HepG2 (cell line): ENCODE measurements around the gene RAB42. TPM values are rescaled to one million over a fixed set of nuclear protein-coding genes. Genes with fewer than 3 reads are reported as not detected.

ENCODE experiments used
- ARID2 ChIP-seq: sonication (generic); formaldehyde crosslinking; IDR thresholded peaks from 2 replicates; pipeline ENCODE4 v1.8.1; 2022; ENCODE audit warnings: mild to moderate bottlenecking, missing genetic modification reagents, borderline replicate concordance
- GABPA ChIP-seq, 2 experiments: IDR thresholded peaks; 2 replicates each; pipeline ENCODE4 v1.6.1; 2011 to 2016; ENCODE audit warnings: low read depth in 2 of 2, low read length in 1 of 2, missing biosample characterization in 1 of 2, missing genetic modification characterization in 1 of 2
- HES4 ChIP-seq: sonication (generic); formaldehyde crosslinking; IDR thresholded peaks from 2 replicates; pipeline ENCODE4 v1.9.0; 2021; ENCODE audit warnings: mild to moderate bottlenecking, missing genetic modification reagents, borderline replicate concordance
- HNF4A ChIP-seq: sonication (generic); formaldehyde crosslinking; IDR thresholded peaks from 2 replicates; pipeline ENCODE4 v1.4.0; 2020; ENCODE audit warnings: missing genetic modification reagents
- NONO ChIP-seq, 2 experiments: fragments of 450-650 bp in 1 of 2; sonication (generic) in 1 of 2; formaldehyde crosslinking in 1 of 2; IDR thresholded peaks in 1 of 2; conservative IDR thresholded peaks in 1 of 2; 2 replicates each; pipeline versions ENCODE4 v1.6.1 to v1.8.0; 2017 to 2022; ENCODE audit warnings: mild to moderate bottlenecking in 1 of 2, missing genetic modification reagents in 1 of 2, moderate library complexity in 1 of 2
- RFX5 ChIP-seq: IDR thresholded peaks from 2 replicates; pipeline ENCODE4 v1.6.1; 2011; ENCODE audit warnings: low read depth, low read length, improper control_type of control experiment
- RFXAP ChIP-seq: sonication (generic); formaldehyde crosslinking; IDR thresholded peaks from 2 replicates; pipeline ENCODE4 v1.4.0; 2020; ENCODE audit warnings: missing genetic modification reagents, borderline replicate concordance
- SALL2 ChIP-seq: sonication (generic); formaldehyde crosslinking; IDR thresholded peaks from 2 replicates; pipeline ENCODE4 v1.8.1; 2023; ENCODE audit warnings: mild to moderate bottlenecking, missing genetic modification reagents, inconsistent platforms
- SIN3A ChIP-seq: IDR thresholded peaks from 2 replicates; pipeline ENCODE4 v1.6.1; 2011; ENCODE audit warnings: low read depth, mild to moderate bottlenecking, control low read depth, low read length, borderline replicate concordance
- SMARCC2 ChIP-seq: fragments of 450-650 bp; IDR thresholded peaks from 2 replicates; pipeline ENCODE4 v1.6.1; 2017; ENCODE audit warnings: antibody characterized with exemption, mild to moderate bottlenecking
- TAF15 ChIP-seq: fragments of 200-400 bp; formaldehyde crosslinking; IDR thresholded peaks from one replicate; pipeline ENCODE4 v1.6.1; 2018; ENCODE audit warnings: mild to moderate bottlenecking, low read depth, low read length; ENCODE audit not compliant: poor library complexity, severe bottlenecking
- TGIF2 ChIP-seq: IDR thresholded peaks from 2 replicates; pipeline ENCODE4 v1.6.1; 2016; ENCODE audit warnings: control low read depth, missing compliant biosample characterization
- ZMYM3 ChIP-seq: sonication (generic); formaldehyde crosslinking; IDR thresholded peaks from 2 replicates; pipeline ENCODE4 v1.5.1; 2020; ENCODE audit warnings: mild to moderate bottlenecking, missing genetic modification reagents
- ZNF18 ChIP-seq: sonication (generic); formaldehyde crosslinking; IDR thresholded peaks from 2 replicates; pipeline ENCODE4 v1.8.0; 2022; ENCODE audit warnings: mild to moderate bottlenecking, missing genetic modification reagents; ENCODE audit not compliant: insufficient replicate concordance
- ZNF20 ChIP-seq: sonication (generic); formaldehyde crosslinking; IDR thresholded peaks from 2 replicates; pipeline ENCODE4 v1.4.0; 2020; ENCODE audit warnings: mild to moderate bottlenecking, moderate library complexity, missing genetic modification reagents
- ZNF274 ChIP-seq: sonication (generic); formaldehyde crosslinking; IDR thresholded peaks from 2 replicates; pipeline ENCODE4 v1.5.1; 2020; ENCODE audit warnings: mild to moderate bottlenecking, missing genetic modification reagents
- ZNF501 ChIP-seq: sonication (generic); formaldehyde crosslinking; IDR thresholded peaks from 2 replicates; pipeline ENCODE4 v1.5.1; 2020; ENCODE audit warnings: mild to moderate bottlenecking, moderate library complexity, missing genetic modification reagents
- ZNF577 ChIP-seq: sonication (generic); formaldehyde crosslinking; IDR thresholded peaks from 2 replicates; pipeline ENCODE4 v1.4.0; 2020; ENCODE audit warnings: mild to moderate bottlenecking, low read depth, missing genetic modification reagents, borderline replicate concordance
- ZNF644 ChIP-seq: IDR thresholded peaks from 2 replicates; pipeline ENCODE4 v1.6.1; 2016; ENCODE audit warnings: low read depth
- ZNF772 ChIP-seq: sonication (generic); formaldehyde crosslinking; IDR thresholded peaks from 2 replicates; pipeline ENCODE4 v1.5.0; 2020; ENCODE audit warnings: mild to moderate bottlenecking, missing genetic modification reagents
- ZSCAN21 ChIP-seq: sonication (generic); formaldehyde crosslinking; IDR thresholded peaks from 2 replicates; pipeline ENCODE4 v1.8.0; 2022; ENCODE audit warnings: mild to moderate bottlenecking, missing genetic modification reagents, moderate library complexity, borderline replicate concordance
- polyA plus RNA-seq, 8 experiments: library from polyadenylated mRNA; depleted of rRNA in 3 of 8; stranded (reverse) in 7 of 8; unstranded in 1 of 8; fragments of >200 nt; fragmentation: Illumina TruSeq in 4 of 8; extraction: Trizol in 4 of 8; gene quantifications; 2 replicates each; pipeline versions ENCODE4 v1.2.1 to v1.2.3, GENCODE V29; 2011 to 2016; ENCODE audit warnings: low read depth in 4 of 8, missing spikeins in 1 of 8, mixed read lengths in 1 of 8; ENCODE audit not compliant: insufficient read depth in 1 of 8
- total RNA-seq, 5 experiments: library from RNA; depleted of rRNA; stranded (reverse); fragments of >200 nt; fragmentation: Illumina TruSeq; extraction: Trizol; gene quantifications; 2 replicates each; pipeline ENCODE4 v1.2.3, GENCODE V29; 2016; ENCODE audit warnings: low read depth in 1 of 5
- TF ChIP-seq, protein P1 (sequence below): sonication (generic); formaldehyde crosslinking; IDR thresholded peaks from 2 replicates; pipeline ENCODE4 v1.4.0; 2020; ENCODE audit warnings: missing genetic modification reagents
- TF ChIP-seq, protein P2 (sequence below): sonication (generic); formaldehyde crosslinking; IDR thresholded peaks from 2 replicates; pipeline ENCODE4 v1.8.0; 2022; ENCODE audit warnings: missing genetic modification reagents, low read depth, mild to moderate bottlenecking, borderline replicate concordance

The RAB42 gene
- total and polyA plus RNA-seq, 2 of the 13 experiments (the other 11 are each of a cell fraction or from before 2014, with no cell fraction given): 10.4 to 166 TPM

DNA sequence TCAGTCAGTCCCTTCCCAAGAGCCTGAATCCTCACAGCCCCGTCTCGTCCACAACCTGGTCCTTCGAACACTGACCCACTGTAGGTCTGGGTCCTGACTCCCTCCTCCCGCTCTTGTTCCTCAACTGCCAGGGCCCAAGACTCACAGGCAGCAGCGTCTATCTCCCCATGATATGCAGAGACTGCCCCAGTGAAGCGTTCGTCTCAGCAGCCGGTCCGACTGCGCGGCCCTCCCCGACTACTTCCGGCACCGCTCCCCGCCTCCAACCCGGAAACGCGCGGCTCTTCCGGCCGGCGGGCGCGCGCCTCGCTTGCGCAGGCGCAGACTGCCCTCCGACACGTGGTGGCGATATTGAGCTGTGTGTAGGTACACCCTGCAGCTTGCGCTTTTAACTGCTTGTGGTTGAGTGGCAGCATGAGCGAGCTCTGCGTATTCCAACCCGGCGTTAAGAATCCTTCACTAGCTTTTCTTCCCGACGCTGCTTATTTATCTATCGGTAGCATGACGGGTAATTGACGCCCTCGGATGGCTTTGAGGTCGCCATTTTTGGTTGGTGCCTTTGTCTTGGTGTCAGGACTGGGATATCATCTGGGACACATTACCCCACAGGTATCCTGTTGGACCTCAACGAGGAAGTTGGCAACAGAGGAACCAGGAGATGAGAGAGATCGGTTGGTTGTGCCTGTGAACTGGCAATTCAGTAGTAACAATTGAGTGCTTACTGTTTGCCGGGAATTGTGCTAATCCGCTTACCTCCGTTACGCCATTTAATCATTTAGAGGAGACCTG lies 51.0 kb downstream of the RAB42 start, which contains the start of gene TAF12 (continued):
- TF ChIP-seq ZNF20 (CRISPR knock-in tag) (no peak), ZNF772 (CRISPR knock-in tag) (peak; percentile 87), RFXAP (CRISPR knock-in tag) (peak; percentile 59; the same call in 1 of the 2 replicates), NONO (IDR thresholded peaks at IDR 0.05) (no peak), NONO (CRISPR knock-in tag; conservative IDR thresholded peaks at IDR 0.05) (peak; percentile 95), ZNF577 (CRISPR knock-in tag) (no peak), ARID2 (no peak), RFX5 (0 out of 2 replicates have a peak, but pooled peaks have one; percentile 20), SMARCC2 (no peak), SIN3A (peak; percentile 94), TAF15 (no peak), TGIF2 (CRISPR knock-in tag) (no peak; the same call in 1 of the 2 replicates), SALL2 (CRISPR knock-in tag) (peak; percentile 91), ZSCAN21 (CRISPR knock-in tag) (peak; percentile 94; the same call in 1 of the 2 replicates), GABPA (IDR thresholded peaks at IDR 0.05; ENCODE audit: low read depth, low read length) (peak; percentile 98), GABPA (CRISPR knock-in tag; IDR thresholded peaks at IDR 0.05; ENCODE audit: low read depth) (peak; percentile 95), ZNF644 (peak; percentile 11; the same call in 1 of the 2 replicates), ZNF274 (CRISPR knock-in tag) (0 out of 2 replicates have a peak, but pooled peaks have one; percentile 21), HES4 (CRISPR knock-in tag) (no peak), ZNF18 (no peak), HNF4A (CRISPR knock-in tag) (no peak), ZMYM3 (CRISPR knock-in tag) (peak; percentile 60; the same call in 1 of the 2 replicates), ZNF501 (CRISPR knock-in tag) (peak; percentile 97)
- TF ChIP-seq, protein P1, sequence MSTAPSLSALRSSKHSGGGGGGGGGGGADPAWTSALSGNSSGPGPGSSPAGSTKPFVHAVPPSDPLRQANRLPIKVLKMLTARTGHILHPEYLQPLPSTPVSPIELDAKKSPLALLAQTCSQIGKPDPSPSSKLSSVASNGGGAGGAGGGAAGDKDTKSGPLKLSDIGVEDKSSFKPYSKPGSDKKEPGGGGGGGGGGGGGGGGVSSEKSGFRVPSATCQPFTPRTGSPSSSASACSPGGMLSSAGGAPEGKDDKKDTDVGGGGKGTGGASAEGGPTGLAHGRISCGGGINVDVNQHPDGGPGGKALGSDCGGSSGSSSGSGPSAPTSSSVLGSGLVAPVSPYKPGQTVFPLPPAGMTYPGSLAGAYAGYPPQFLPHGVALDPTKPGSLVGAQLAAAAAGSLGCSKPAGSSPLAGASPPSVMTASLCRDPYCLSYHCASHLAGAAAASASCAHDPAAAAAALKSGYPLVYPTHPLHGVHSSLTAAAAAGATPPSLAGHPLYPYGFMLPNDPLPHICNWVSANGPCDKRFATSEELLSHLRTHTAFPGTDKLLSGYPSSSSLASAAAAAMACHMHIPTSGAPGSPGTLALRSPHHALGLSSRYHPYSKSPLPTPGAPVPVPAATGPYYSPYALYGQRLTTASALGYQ (CRISPR knock-in tag): peak; percentile 59; the same call in 1 of the 2 replicates
- TF ChIP-seq, protein P2, sequence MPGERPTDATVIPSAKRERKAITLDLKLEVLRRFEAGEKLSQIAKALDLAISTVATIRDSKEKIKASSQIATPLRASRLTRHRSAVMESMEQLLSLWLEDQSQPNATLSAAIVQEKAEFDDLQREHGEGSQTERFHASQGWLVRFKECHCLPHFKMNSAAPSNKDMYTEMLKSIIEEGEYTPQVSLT (CRISPR knock-in tag): no peak
